Lower lobe of right lung (tissue), 2 donors: ENCODE data around the gene NOP14. TPM values are rescaled to one million over a fixed set of nuclear protein-coding genes. Genes with fewer than 3 reads are reported as not detected.
A peak's percentile ranks its signal among the peaks of the same experiment; 100 is the strongest.
"Not testable (repeated sequence)": the region's sequence is repeated elsewhere in the genome, so short reads cannot be mapped to it uniquely, and the experiment has no call there.

ENCODE experiments used
- ATAC-seq, 2 donors: fragments of 200-7000 bp; cut with Tn5 transposase; one replicate each; pipeline ENCODE4 v1.9.1; 2020 to 2022; ENCODE audit warnings: mild to moderate bottlenecking in 2 of 2, moderate library complexity in 2 of 2
- DNase-seq: peaks from one replicate; pipeline ENCODE4 v3.0.0-alpha.2; 2020
- H3K27ac ChIP-seq: fragments of 200-600 bp; one replicate; pipeline ENCODE4 v1.8.0; 2022
- H3K27me3 ChIP-seq: fragments of 200-600 bp; one replicate; pipeline ENCODE4 v1.8.0; 2022; ENCODE audit warnings: low read depth
- H3K36me3 ChIP-seq: fragments of 200-600 bp; one replicate; pipeline ENCODE4 v1.8.0; 2022; ENCODE audit warnings: mild to moderate bottlenecking
- H3K4me1 ChIP-seq: fragments of 200-600 bp; one replicate; pipeline ENCODE4 v1.8.0; 2022
- H3K4me3 ChIP-seq: fragments of 200-600 bp; one replicate; pipeline ENCODE4 v1.8.0; 2022; ENCODE audit warnings: mild to moderate bottlenecking
- H3K9me3 ChIP-seq: fragments of 200-600 bp; one replicate; pipeline ENCODE4 v1.8.0; 2022
- intact Hi-C: fragments of 100-400 bp; cut with DNase I; formaldehyde crosslinking; loops from one replicate; pipeline ENCODE4 v1.11.0; 2022
- total RNA-seq: library from RNA; stranded (reverse); fragmentation: NEBNext Ultra II Directional; extraction: Animal tissue kit (Norgen Biotek cat#: 25700); gene quantifications from one replicate; pipeline ENCODE4 v1.2.1, GENCODE V29; 2021
- TF ChIP-seq, protein P1 (sequence below): fragments of 200-600 bp; IDR thresholded peaks from one replicate; pipeline ENCODE4 v1.8.0; 2022; ENCODE audit warnings: antibody characterized with exemption, mild to moderate bottlenecking
- donor health status: DM: no; HTN: yes; CAD: no; lungs with severe emphysema.

Gene NOP14
- total RNA-seq, 1 donor from 2014 or later = 20.7 TPM

GRCh38 chr4:2947926-2948325 lies 15.3 kb downstream of the NOP14 start:
- TF ChIP-seq, protein P1, sequence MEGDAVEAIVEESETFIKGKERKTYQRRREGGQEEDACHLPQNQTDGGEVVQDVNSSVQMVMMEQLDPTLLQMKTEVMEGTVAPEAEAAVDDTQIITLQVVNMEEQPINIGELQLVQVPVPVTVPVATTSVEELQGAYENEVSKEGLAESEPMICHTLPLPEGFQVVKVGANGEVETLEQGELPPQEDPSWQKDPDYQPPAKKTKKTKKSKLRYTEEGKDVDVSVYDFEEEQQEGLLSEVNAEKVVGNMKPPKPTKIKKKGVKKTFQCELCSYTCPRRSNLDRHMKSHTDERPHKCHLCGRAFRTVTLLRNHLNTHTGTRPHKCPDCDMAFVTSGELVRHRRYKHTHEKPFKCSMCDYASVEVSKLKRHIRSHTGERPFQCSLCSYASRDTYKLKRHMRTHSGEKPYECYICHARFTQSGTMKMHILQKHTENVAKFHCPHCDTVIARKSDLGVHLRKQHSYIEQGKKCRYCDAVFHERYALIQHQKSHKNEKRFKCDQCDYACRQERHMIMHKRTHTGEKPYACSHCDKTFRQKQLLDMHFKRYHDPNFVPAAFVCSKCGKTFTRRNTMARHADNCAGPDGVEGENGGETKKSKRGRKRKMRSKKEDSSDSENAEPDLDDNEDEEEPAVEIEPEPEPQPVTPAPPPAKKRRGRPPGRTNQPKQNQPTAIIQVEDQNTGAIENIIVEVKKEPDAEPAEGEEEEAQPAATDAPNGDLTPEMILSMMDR = no peak
- ATAC-seq (no peak), DNase-seq (no peak)
- intact Hi-C loops = no loop called here
- Histone ChIP-seq H3K36me3 (peaks cover 98% of the 10 kb centered on the region), H3K27me3 (no peaks in the 10 kb centered on the region), H3K9me3 (no peaks in the 10 kb centered on the region), H3K27ac (no peak overlapping the region), H3K4me3 (no peak overlapping the region), H3K4me1 (no peaks in the 10 kb centered on the region)

DNA sequence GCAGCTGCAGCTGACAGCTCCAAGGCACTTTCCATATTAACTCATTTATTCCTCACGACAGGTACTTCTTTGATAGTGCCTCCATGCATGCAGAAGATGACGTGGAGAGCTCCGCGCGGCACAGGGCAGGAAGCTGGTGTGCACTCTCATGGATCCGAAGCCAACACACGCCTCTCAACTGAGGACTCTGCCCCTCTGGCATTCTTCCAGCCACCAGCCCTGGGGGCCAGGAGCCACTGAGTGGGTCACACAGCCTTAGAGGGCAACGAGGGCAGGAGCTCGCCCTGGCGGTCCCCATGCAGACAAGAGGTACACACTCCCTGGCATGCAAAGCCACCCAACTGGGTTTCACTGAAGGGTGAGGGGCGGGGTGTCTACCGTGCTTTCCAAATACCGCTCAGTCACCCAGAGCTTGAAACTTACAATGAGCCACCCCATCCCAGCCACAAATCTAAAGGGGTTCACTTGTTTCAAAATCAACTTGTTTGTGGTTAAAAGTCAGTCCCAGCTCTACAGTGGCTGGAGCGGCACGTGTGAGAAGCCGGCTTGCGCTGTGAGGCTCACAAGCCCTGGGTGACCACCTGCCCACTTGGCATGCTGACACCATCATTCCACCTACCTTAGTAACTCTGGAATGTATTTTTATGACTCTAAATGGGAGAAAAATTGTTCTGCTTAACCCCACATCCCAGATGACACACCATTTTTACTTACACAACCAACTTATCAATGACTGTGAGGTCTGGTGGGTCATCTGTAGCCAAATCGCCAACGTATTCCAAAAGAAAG lies 16.2 kb downstream of the NOP14 start:
- H3K27me3 ChIP-seq = no peaks in the 10 kb centered on the region
- H3K36me3 ChIP-seq = peaks cover 98% of the 10 kb centered on the region

GRCh38 chr4:2945619-2946604 lies 17.3 kb downstream of the NOP14 start:
- ATAC-seq, H3K4me1 ChIP-seq, DNase-seq, H3K4me3 ChIP-seq, H3K27ac ChIP-seq, intact Hi-C loops, H3K27me3 ChIP-seq, H3K9me3 ChIP-seq: not testable (repeated sequence)
- H3K36me3 ChIP-seq = peaks cover 98% of the 10 kb centered on the region

More for the DNA sequence above, 16.2 kb downstream of the NOP14 start:
- Histone ChIP-seq H3K27ac (no peak overlapping the region), H3K4me1 (no peaks in the 10 kb centered on the region), H3K4me3 (no peak overlapping the region), H3K9me3 (no peaks in the 10 kb centered on the region)
- intact Hi-C loops = no loop called here
- no peak for DNase-seq
- ATAC-seq = no peak
- TF ChIP-seq, protein P1 = no peak

GRCh38 chr4:2944586-2945526 lies 18.4 kb downstream of the NOP14 start:
- H3K27ac ChIP-seq = peak overlapping the region; percentile 11
- no peak for DNase-seq
- ATAC-seq = no peak
- no peaks in the 10 kb centered on the region for H3K27me3 ChIP-seq
- TF ChIP-seq, protein P1 = no peak
- intact Hi-C loops = no loop called here
- H3K36me3 ChIP-seq = peaks cover 98% of the 10 kb centered on the region
- no peaks in the 10 kb centered on the region for H3K9me3 ChIP-seq
- no peaks in the 10 kb centered on the region for H3K4me1 ChIP-seq
- no peak overlapping the region for H3K4me3 ChIP-seq

DNA sequence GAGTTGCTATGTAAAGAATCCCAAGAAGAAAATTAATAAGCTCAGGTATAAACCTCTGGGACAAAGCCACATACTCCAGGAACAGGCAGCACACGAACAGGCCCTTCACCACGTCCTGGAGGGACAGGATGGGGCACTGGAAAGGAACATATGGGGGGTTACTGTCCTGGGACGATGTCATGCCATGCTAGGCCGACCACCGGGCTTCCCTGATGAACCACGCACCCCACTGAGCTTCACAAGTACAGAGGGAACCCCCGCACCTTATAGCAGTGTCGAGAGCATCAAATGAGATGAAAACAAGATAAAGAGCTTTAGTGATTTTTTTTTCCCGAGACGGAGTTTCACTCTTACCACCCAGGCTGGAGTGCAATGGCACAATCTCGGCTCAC lies 19.1 kb downstream of the NOP14 start:
- TF ChIP-seq, protein P1 = no peak
- H3K9me3 ChIP-seq = no peaks in the 10 kb centered on the region
- intact Hi-C loops = no loop called here
- H3K27ac ChIP-seq = peak overlapping the region; percentile 11
- no peak for ATAC-seq
- no peaks in the 10 kb centered on the region for H3K27me3 ChIP-seq
- H3K4me1 ChIP-seq = no peaks in the 10 kb centered on the region
- H3K36me3 ChIP-seq = peaks cover 98% of the 10 kb centered on the region
- H3K4me3 ChIP-seq = no peak overlapping the region
- DNase-seq = no peak
